Memory B cell (primary cell): ENCODE measurements around the gene ACOT7.
A peak's percentile ranks its signal among the peaks of the same experiment; 100 is the strongest.

Source experiments
- ATAC-seq: fragments of 150-1000 bp; cut with Tn5 transposase; 2 replicates; pipeline ENCODE4 v1.10.0; 2021; ENCODE audit warnings: low read depth, mild to moderate bottlenecking, moderate library complexity
- DNase-seq, 2 donors: peaks; one replicate each; pipeline ENCODE4 v3.0.0; 2022; ENCODE audit warnings: low spot score in 2 of 2
- H3K27ac Mint-ChIP-seq: one replicate; pipeline ENCODE4 v1.8.0; 2022; ENCODE audit warnings: mild to moderate bottlenecking, moderate library complexity, mixed read lengths
- H3K27me3 Mint-ChIP-seq: one replicate; pipeline ENCODE4 v1.8.0; 2022; ENCODE audit warnings: mixed read lengths
- H3K36me3 Mint-ChIP-seq: one replicate; pipeline ENCODE4 v1.8.0; 2022; ENCODE audit warnings: mild to moderate bottlenecking, mixed read lengths
- H3K4me1 Mint-ChIP-seq: one replicate; pipeline ENCODE4 v1.8.0; 2022; ENCODE audit warnings: mixed read lengths
- H3K4me3 Mint-ChIP-seq: one replicate; pipeline ENCODE4 v1.8.0; 2022; ENCODE audit warnings: mild to moderate bottlenecking, moderate library complexity, mixed read lengths
- H3K9me3 Mint-ChIP-seq: one replicate; pipeline ENCODE4 v1.8.0; 2022; ENCODE audit warnings: mixed read lengths

ACOT7 gene

DNA sequence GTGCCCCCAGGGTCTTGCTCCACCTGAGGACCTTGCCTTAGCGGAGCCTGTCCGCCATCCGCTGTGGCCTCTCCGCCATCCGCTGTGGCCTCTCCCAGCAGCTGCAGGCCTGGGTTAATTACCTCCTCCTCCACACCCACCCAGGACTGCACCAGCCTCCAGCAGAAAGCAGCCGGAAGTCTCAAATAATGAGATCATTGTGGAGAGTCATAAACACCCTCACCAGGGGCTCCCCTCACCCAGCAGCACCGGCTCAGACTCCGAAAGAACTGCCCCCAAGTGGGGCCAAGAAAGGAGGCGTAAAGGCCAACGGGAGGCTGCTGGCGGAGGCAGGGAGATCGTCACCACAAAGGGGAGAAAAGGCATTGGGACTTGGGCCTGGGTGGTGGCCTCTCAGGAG lies 122.0 kb downstream of the ACOT7 start:
- H3K27ac Mint-ChIP-seq = no peak overlapping the region
- H3K9me3 Mint-ChIP-seq = no peaks in the 10 kb centered on the region
- no peaks in the 10 kb centered on the region for H3K4me1 Mint-ChIP-seq
- DNase-seq (no peak), ATAC-seq (no peak)
- no peak overlapping the region for H3K4me3 Mint-ChIP-seq
- H3K27me3 Mint-ChIP-seq = no peaks in the 10 kb centered on the region
- no peaks in the 10 kb centered on the region for H3K36me3 Mint-ChIP-seq

DNA sequence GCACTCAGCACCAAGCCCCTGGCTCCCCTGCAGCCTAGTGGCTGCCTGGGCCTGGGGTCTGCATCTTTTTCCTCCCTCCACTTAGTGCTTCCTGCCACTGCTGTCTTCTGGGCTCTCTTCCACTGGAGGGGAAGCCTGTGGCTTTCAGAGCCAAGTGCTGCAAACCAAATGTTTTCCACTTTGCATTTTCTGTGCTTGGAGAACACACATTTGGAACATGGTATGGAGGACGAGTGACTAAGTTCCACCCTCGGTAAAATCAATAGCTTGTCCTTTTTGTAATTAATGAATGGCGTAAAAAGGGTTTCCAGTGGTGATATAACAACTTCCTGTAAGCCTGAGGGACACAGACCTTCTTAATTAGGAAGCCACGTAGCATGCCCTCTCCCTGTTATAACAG lies 122.6 kb downstream of the ACOT7 start:
- Mint-ChIP-seq H3K27ac (no peak overlapping the region), H3K4me1 (no peaks in the 10 kb centered on the region), H3K9me3 (no peaks in the 10 kb centered on the region), H3K4me3 (no peak overlapping the region), H3K36me3 (no peaks in the 10 kb centered on the region), H3K27me3 (no peaks in the 10 kb centered on the region)
- ATAC-seq = no peak
- DNase-seq = no peak

DNA sequence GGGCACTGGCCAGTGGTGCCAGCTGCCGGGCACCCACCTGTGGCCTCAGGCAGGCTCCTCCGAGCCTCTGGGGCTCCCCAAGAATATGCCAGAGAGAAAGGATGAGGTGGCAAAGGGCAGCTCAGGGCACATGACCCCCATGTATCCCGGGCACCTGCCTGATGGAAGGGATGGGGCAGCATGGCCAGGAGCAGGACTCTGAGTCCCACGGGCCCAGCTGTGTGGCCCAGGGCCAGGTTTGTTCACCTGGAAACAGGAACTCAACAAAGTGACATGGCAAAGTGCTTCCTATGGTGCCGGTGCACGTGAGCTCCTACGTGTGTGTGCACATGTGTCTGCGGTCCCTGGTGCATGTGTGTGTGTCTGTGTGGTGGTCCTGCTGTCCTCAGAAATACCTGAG lies 123.2 kb downstream of the ACOT7 start:
- Mint-ChIP-seq H3K27ac (no peak overlapping the region), H3K27me3 (no peaks in the 10 kb centered on the region), H3K36me3 (no peaks in the 10 kb centered on the region), H3K9me3 (no peaks in the 10 kb centered on the region), H3K4me3 (no peak overlapping the region), H3K4me1 (no peaks in the 10 kb centered on the region)
- ATAC-seq = no peak
- DNase-seq = no peak

DNA sequence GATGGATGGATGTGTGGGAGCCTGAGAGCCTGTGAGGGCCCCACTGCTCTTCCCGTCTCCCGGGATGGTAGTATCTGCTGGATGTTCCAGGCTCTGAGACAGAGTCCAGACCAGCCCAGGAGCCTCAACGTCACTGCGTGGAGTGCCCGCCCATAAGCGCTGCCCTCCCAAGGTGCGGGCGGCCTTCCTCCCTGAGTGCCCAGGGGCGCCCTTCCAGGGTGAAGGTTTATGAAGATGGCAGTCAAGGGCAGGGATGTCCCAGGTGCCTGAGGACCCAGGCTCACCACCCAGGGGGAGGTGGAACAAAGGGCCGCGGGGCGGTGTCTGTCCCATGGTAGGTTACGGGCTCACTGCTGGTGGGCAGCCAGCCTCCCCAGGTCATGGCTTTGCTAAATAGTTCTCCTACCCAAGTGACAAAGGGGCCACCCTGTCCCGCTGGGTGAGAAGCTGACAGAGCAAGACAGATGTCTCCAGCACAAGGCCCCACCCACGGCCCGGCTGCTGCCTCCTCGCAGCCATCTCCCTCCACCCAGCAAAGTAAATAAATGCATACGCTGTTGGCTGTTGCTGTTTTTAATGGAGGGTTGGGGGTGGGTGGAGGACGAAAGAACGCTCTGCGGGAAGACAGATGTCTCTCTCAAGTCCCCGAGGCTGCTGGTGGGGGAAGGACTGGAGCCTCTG lies 123.7 kb downstream of the ACOT7 start:
- Mint-ChIP-seq H3K27me3 (peaks cover 2% of the 10 kb centered on the region), H3K9me3 (no peaks in the 10 kb centered on the region), H3K27ac (no peak overlapping the region), H3K4me3 (no peak overlapping the region), H3K36me3 (no peaks in the 10 kb centered on the region), H3K4me1 (no peaks in the 10 kb centered on the region)
- DNase-seq = no peak
- no peak for ATAC-seq

DNA sequence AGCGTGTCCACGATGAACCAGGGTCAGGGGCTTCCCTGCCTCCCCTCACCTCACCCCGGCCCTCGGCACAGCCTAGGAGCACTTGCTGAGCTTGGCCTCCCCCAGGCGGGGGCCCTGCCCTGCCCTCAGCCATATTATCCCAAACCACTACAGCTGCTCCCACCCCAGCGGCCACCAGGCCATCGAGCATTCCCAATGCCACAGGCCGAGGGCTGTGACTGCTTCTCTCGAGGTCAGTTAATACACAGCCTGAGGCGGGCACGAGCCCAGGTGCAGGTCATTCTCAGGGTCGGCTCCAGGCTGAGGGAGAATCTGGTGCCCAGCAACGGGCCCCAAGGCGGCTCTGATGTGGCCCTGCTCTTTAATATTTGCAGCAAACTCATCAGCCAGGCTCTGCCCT lies 124.3 kb downstream of the ACOT7 start:
- Mint-ChIP-seq H3K9me3 (no peaks in the 10 kb centered on the region), H3K4me1 (no peaks in the 10 kb centered on the region)

DNA sequence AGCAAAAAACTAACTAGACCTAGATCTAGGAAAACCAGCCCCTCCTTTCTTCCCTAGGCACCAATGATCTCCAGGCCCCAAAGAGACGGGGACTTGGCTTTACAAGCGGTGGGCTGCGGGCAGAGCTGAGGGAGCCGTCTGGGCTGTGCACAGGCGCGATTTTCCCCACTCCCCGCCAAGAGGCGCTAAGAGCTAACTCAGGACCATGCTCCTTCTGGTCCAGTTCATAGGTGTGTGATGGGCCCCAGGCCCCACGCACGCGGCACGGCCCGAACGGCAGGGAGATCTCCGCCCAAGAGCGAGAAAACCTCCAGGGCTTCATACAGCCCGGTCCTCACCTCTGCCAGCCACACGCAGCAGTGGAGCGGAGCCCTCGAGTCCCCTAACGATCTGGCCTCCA lies 125.2 kb downstream of the ACOT7 start:
- Mint-ChIP-seq H3K9me3 (no peaks in the 10 kb centered on the region), H3K36me3 (no peaks in the 10 kb centered on the region), H3K4me1 (no peaks in the 10 kb centered on the region), H3K27me3 (peaks cover 6% of the 10 kb centered on the region), H3K27ac (no peak overlapping the region), H3K4me3 (no peak overlapping the region)
- DNase-seq (no peak), ATAC-seq (no peak)

More for the DNA sequence above, 124.3 kb downstream of the ACOT7 start:
- peaks cover 3% of the 10 kb centered on the region for H3K27me3 Mint-ChIP-seq
- H3K36me3 Mint-ChIP-seq = no peaks in the 10 kb centered on the region
- DNase-seq (no peak), ATAC-seq (no peak)
- no peak overlapping the region for H3K27ac Mint-ChIP-seq
- no peak overlapping the region for H3K4me3 Mint-ChIP-seq

DNA sequence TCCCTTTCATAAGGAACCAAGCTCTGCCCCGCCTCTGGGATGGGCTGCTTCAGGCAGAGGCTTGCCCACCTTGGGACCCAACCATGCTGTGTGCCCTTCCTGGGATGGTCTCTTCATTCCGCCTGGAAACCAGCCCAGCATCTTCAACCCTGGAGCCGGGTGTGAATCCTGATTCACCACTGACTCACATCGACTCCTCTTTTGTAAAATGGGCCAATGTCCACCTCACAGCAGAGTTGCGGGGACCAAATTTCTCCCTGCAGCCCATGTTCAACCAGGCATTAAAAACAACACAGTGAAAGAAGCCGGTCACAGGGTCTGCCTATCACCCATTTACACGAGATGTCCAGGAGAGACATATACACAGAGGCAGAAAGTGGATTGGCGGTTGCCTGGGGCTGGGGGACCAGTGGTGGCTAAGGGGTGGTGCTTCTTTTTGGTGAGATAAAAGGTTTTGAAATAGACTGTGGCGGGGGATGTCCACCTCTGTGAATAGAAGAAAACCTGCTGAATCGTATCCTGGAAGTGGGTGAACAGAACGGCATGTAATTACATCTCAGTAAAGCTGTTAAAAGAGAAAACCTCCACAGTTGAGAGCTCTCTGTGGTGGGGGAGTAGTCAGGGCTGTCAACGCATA lies 125.8 kb downstream of the ACOT7 start:
- DNase-seq (no peak), ATAC-seq (no peak)
- H3K4me1 Mint-ChIP-seq = no peaks in the 10 kb centered on the region
- H3K4me3 Mint-ChIP-seq = no peak overlapping the region
- H3K9me3 Mint-ChIP-seq = no peaks in the 10 kb centered on the region
- H3K36me3 Mint-ChIP-seq = no peaks in the 10 kb centered on the region
- H3K27ac Mint-ChIP-seq = no peak overlapping the region
- H3K27me3 Mint-ChIP-seq = peaks cover 6% of the 10 kb centered on the region

DNA sequence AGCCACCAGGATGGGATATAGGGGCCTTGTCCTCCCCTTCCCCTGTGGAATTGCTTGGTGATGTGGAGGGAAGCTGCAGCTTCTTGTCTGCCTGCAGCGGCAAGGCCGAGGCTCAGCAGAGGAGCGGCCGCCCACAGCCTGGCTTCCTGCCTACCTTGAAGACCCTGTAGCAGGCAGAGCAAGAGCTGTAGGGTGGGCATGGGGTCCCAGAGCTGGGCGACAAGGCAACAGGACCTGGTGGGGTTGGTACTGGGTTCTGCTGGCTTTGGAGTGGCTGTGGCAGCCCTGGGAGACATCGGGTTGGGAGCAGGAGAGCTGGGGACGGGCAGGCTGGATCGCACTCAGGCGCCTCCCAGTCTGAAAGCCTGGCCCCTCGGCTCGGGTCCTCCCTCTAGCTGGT lies 126.9 kb downstream of the ACOT7 start:
- no peak for ATAC-seq
- DNase-seq = no peak
- no peak overlapping the region for H3K4me3 Mint-ChIP-seq
- H3K36me3 Mint-ChIP-seq = no peaks in the 10 kb centered on the region
- no peaks in the 10 kb centered on the region for H3K9me3 Mint-ChIP-seq
- peaks cover 2% of the 10 kb centered on the region for H3K4me1 Mint-ChIP-seq
- no peak overlapping the region for H3K27ac Mint-ChIP-seq
- peaks cover 9% of the 10 kb centered on the region for H3K27me3 Mint-ChIP-seq

DNA sequence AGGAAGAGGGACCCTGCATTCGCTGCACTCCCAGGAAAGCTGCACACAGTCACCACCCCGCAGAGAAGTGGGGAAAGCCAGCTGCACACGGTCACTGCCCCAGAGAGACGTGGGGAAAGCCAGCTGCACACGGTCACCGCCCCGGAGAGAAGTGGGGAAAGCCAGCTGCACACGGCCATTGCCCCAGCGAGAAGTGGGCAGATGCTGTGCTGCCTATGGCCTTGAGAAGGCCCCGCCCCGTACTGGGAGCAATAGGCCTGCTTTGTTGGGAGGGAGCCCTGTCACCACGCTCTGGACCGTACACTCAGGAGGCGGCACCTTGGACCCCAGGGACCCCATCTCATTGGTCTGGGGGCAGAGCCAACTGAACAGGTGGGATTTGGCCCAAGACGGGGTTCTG lies 128.4 kb downstream of the ACOT7 start:
- H3K36me3 Mint-ChIP-seq = no peaks in the 10 kb centered on the region
- no peak overlapping the region for H3K27ac Mint-ChIP-seq
- peaks cover 9% of the 10 kb centered on the region for H3K27me3 Mint-ChIP-seq
- ATAC-seq = no peak
- no peak for DNase-seq
- H3K9me3 Mint-ChIP-seq = no peaks in the 10 kb centered on the region
- H3K4me3 Mint-ChIP-seq = no peak overlapping the region
- H3K4me1 Mint-ChIP-seq = peaks cover 2% of the 10 kb centered on the region

DNA sequence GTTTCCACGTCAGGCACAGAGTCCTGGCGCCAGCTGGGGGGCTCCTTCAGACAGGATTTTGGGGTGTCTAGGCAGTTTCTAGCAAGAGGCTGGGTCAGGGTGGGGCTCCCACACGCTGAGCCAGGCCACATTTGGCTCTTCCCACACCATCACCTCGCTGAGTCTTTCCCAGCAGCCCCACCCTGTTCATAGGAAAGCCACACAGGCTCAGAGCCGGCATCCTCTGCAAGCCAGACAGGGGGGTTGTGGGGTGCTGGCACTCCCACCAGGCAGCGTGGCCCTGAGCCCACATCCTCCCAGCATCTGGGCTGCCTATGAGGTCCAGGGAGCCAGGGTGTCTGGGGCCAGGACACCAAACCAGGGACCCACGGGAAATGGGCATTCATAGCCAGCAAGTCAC lies 129.9 kb downstream of the ACOT7 start:
- Mint-ChIP-seq H3K36me3 (no peaks in the 10 kb centered on the region), H3K4me3 (no peak overlapping the region), H3K4me1 (peaks cover 2% of the 10 kb centered on the region), H3K27ac (no peak overlapping the region), H3K9me3 (no peaks in the 10 kb centered on the region), H3K27me3 (peaks cover 13% of the 10 kb centered on the region)
- DNase-seq (no peak), ATAC-seq (no peak)

DNA sequence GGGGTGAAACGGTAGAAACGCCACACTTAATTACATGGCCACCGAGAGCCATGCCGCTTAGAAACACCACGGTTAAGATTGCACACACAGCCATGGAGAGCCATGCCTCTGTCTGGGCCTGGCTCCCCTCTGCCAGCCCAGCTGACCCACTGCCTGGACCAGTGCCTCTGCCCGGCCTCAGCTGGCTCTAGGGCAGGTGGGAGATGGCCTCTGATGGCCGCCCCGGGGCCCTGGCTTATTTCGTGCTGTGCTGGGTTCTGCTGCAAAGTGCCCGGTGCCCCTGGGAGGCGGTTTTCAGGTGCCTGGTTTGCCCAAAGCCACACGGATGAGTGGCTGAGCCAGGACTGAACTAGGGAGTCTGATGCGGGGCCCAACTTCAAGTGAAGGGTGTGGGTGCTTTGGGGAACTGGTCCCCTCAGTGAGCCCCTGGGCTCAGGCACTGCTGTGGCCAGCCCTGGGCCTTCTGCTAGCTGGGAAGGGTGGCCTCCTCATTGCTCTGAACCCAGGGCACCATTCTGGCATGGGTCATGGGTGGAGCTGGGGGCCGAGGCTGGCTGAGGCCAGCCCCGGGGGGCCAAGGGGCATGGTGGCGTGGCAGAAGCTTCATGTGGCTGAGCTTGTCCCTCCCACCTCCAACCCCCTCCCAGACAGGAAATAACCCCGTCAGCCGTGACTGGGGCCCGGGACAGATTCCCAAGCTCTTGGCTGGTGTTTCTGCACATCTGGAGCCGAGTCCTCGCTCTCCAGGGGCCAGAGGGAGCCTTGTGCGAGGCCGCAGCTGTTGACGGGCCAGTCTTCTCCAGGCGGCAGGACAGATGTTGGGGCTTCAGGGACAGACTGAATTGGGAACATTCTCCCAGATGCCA lies 130.8 kb downstream of the ACOT7 start:
- no peak for ATAC-seq
- Mint-ChIP-seq H3K27me3 (peaks cover 13% of the 10 kb centered on the region), H3K4me3 (no peak overlapping the region), H3K36me3 (no peaks in the 10 kb centered on the region), H3K4me1 (peaks cover 2% of the 10 kb centered on the region), H3K27ac (no peak overlapping the region), H3K9me3 (no peaks in the 10 kb centered on the region)
- no peak for DNase-seq

DNA sequence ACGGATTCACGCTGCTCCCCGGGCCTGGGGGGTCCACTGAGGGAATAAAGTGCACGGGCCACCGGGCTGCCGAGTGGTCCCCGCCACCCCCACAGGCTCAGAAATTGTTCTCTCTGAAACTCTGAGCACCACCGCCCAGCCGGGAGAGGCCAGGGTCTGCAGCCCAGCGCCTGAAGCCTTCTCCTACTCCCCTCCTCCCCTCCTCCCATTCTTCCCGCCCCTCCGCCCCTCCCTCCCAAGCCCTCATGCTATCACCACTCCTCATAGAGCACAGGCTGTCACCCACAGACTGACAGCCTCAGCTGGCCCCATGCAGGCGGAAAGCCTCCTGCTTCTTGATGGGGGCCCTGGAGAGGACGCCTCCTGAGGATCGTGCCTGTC lies 132.0 kb downstream of the ACOT7 start:
- Mint-ChIP-seq H3K4me3 (peak overlapping the region; percentile 80), H3K9me3 (no peaks in the 10 kb centered on the region), H3K27me3 (peaks cover 13% of the 10 kb centered on the region), H3K27ac (no peak overlapping the region), H3K4me1 (peaks cover 2% of the 10 kb centered on the region), H3K36me3 (no peaks in the 10 kb centered on the region)
- DNase-seq (no peak), ATAC-seq (no peak)

DNA sequence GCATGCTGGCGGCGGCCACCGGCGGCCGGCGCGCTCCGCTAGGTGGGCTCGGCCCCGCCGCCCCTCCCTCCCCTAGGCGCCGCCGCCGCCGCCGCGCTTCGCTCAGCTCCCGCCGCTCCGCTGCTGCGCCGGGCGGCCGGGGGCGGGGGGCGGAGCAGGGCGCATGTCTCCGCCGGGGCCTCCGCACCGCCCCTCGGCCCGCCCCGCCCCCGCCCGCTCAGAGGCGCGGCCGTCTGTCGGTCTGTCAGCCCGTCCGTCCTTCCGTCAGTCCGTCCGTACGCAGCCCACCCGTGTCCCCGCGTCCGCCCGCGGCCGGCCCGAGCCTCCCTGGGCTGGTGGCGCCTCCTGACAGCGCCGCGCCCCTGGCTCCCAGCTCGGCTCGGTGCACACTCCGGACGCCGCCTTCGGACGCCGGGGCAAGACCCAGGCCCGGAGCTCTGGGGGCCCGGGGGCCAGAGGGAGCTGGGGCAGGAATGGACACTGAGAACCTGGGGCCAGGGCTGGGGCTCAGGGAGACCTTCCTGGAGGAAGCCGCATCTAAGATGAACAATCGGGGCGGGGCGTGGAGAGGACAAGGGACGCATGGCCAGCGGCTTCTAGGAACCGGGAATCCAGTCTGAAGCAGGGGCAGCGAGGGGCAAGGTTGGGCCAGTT lies 132.5 kb downstream of the ACOT7 start, which contains the start of gene GPR153:
GPR153 (minus strand) TSS at position 138 of the 654 bp plus-strand sequence. CDS start 6,193 bp downstream, outside the sequence.
- peak within 1 kb of the TSS; percentile 80 for H3K4me3 Mint-ChIP-seq
- no peak within 1 kb of the TSS for H3K27ac Mint-ChIP-seq
- DNase-seq (no peak), ATAC-seq (peak; percentile 29)
- H3K36me3 Mint-ChIP-seq = no peaks in the 10 kb centered on the region
- no peaks in the 10 kb centered on the region for H3K9me3 Mint-ChIP-seq
- peaks cover 2% of the 10 kb centered on the region for H3K4me1 Mint-ChIP-seq
- peaks cover 13% of the 10 kb centered on the region for H3K27me3 Mint-ChIP-seq

DNA sequence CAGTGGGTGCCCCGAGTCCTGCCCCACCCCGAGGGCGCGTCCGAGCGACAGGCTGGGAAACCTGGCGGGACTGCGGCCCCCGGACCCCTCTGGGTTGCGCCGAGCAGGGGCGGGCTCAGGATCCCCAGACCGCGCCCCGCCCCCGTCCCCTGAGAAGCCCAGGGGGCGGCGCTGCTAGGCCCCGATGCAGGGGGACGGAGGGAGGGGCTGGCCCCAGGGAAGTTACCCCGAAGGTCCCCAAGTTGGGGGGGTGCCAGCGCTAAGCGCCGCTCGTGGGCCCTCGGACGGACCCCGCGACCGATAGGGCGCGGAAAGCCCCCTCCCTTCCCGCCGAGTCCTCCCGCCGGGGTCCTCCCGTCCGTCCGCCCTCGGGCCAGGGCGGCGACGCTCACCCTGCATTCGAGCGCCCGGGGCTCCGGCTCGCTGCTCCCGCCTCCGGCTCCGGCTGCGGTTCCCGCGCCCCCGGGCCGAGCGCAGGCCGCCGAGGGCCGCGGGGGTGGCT lies 133.1 kb downstream of the ACOT7 start:
- H3K9me3 Mint-ChIP-seq = no peaks in the 10 kb centered on the region

More for the DNA sequence above, 133.1 kb downstream of the ACOT7 start:
- DNase-seq = no peak
- Mint-ChIP-seq H3K4me1 (peaks cover 2% of the 10 kb centered on the region), H3K27ac (no peak overlapping the region), H3K36me3 (no peaks in the 10 kb centered on the region), H3K4me3 (no peak overlapping the region), H3K27me3 (peaks cover 13% of the 10 kb centered on the region)
- peak; percentile 45 for ATAC-seq
